ENCODE data around the gene NOVA2.

DNA sequence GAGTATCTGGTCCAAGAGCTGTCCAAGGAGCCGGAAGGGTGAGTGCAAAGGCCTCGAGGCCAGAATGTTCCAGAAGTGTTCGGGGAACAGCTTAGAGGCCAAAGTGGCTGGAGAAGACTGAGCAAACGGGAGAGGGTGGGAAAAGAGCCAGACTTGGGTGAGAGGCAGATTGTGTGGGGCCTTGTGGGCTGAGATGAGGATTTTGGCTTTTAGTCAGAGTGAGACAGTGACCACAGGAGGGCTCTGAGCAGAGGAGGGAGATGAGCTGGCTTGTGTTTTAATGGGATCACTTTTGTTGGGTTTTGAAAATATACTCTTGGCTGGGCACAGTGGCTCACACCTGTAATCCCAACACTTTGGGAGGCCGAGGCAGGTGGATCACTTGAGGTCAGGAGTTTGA, 64.7 kb downstream of the NOVA2 start:
- TF ChIP-seq CTCF (IDR thresholded peaks at IDR 0.05) (no peak), EZH2 (IDR thresholded peaks at IDR 0.05; ENCODE audit: borderline replicate concordance, insufficient read depth, low read depth, low read length, poor library complexity, severe bottlenecking) (no peak)

Measured in B cell (primary cell).